Measurements from ENCODE around the gene TBCEL.

- no peak for TF ChIP-seq CTCF (IDR thresholded peaks at IDR 0.05)
- no peak for TF ChIP-seq POLR2A (IDR thresholded peaks at IDR 0.05)
These were observed 48.0 kb downstream of the TBCEL start for GRCh38 chr11:121071846-121072450.
